ENCODE results near the gene IFNA16.
"Not testable (repeated sequence)": the region's sequence is repeated elsewhere in the genome, so short reads cannot be mapped to it uniquely, and the experiment has no call there.

The IFNA16 gene

DNA sequence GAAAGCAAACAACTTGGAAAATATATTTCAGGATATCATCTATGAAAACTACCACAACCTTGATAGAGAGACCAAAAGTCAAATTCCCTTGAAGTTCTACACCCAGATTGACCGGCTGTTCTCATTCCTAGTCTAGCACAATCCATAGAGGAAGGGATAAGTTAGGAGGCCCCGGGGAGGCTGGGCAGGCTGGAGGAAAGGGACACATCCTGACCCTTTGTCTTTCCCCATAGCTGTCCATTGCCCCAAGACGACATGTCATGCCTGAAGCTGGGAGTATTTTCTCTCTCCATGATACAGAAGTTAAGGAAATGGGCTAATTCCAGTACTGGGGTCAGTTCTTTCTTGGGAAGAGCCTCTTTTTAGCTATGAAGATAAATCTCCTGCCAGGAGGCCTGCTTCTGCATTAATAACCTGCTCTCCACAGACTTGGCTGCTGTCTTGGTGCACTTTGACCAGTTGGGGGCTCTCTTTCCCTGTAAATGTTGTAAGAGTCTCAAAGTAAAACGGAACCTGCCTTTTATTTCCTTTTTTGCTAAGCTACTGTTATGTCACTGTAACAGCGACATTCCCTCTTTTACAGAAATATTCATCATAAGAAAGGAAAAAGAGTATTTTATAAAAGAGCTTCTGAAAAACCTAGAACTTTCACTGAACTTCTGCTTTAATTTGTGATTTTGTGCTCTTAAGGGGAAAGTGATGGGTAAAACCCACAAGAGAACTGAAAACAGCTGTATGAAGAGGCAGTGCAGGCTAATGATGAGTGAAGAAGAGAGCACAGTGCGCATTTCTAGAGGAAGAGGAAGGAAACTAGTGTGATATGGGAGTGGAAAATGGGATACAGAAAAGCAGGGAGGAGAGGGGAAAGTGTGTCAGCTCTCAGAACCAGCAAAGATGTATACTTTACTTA lies 22.0 kb downstream of the IFNA16 start:
- not testable (repeated sequence) for H3K4me3 ChIP-seq (ENCODE audit: extremely low read depth, insufficient read depth, low read length, poor library complexity, severe bottlenecking); H3K4me1 ChIP-seq (ENCODE audit: control insufficient read depth, insufficient read depth, low read length, poor library complexity, severe bottlenecking); H3K36me3 ChIP-seq (ENCODE audit: control insufficient read depth, insufficient read depth, low read length); H3K27ac ChIP-seq (ENCODE audit: low read depth, low read length, severe bottlenecking); H3K9me3 ChIP-seq (ENCODE audit: control insufficient read depth, low read length)
- 50 to 67% methylated on average over 1 of the region's 6 CpGs for WGBS, 2 experiments (ENCODE audit: insufficient coverage in 2 of 2)

DNA sequence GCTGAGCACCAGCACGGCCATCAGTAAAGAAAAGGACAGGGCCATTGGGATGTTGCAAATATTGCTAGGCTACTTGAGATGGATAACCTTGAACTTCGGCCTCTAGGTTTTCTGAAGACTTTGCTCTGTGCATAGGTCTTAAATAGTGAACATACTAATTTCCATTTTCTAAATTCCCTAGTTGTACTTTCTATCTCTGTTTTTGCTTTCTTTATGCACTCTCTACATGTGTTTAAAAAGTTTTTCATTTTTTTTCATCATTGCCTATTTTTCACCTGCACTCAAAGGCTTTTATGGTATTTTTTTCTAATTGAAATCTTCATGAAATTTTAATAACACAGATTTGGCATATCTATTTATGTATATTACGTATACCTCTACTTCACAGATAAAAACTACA lies 29.6 kb downstream of the IFNA16 start, which contains the start of gene IFNA4:
TSS of gene IFNA4 (minus strand) at position 101 of the 400 bp plus-strand sequence. CDS start at position 45, 56 bp downstream.
- H3K9me3 ChIP-seq (ENCODE audit: control insufficient read depth, low read length); H3K4me1 ChIP-seq (ENCODE audit: control insufficient read depth, insufficient read depth, low read length, poor library complexity, severe bottlenecking); H3K36me3 ChIP-seq (ENCODE audit: control insufficient read depth, insufficient read depth, low read length); H3K27ac ChIP-seq (ENCODE audit: low read depth, low read length, severe bottlenecking); H3K4me3 ChIP-seq (ENCODE audit: extremely low read depth, insufficient read depth, low read length, poor library complexity, severe bottlenecking): not testable (repeated sequence)
- no CpG with 5 or more reads among the region's 3 CpGs for WGBS, 2 experiments (ENCODE audit: insufficient coverage in 2 of 2)

DNA sequence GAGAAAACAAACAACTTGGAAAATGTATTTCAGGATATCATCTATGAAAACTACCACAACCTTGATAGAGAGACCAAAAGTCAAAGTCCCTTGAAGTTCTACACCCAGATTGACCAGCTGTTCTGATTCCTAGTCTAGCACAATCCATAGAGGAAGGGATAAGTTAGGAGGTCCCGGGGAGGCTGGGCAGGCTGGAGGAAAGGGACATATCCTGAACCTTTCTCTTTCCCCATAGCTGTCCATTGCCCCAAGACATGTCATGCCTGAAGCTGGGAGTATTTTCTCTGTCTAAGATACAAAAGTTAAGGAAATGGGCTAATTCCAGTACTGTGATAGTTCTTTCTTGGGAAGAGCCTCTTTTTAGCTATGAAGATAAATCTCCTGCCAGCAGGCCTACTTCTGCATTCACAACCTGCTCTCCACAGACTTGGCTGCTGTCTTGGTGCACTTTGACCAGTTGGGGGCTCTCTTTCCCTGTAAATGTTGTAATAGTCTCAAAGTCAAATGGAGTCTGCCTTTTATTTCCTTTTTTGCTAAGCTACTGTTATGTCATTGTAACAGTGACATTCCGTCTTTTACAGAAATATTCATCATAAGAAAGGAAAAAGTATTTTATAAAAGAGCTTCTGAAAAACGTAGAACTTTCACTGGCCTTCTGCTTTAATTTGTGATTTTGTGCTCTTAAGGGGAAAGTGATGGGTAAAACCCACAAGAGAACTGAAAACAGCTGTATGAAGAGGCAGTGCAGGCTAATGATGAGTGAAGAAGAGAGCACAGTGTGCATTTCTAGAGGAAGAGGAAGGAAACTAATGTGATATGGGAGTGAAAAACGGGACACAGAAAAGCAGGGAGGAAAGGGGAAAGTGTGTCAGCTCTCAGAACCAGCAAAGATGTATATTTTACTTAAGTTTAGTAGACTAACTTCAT lies 34.0 kb downstream of the IFNA16 start:
- H3K4me1 ChIP-seq (ENCODE audit: control insufficient read depth, insufficient read depth, low read length, poor library complexity, severe bottlenecking); H3K4me3 ChIP-seq (ENCODE audit: extremely low read depth, insufficient read depth, low read length, poor library complexity, severe bottlenecking); H3K27ac ChIP-seq (ENCODE audit: low read depth, low read length, severe bottlenecking); H3K9me3 ChIP-seq (ENCODE audit: control insufficient read depth, low read length); H3K36me3 ChIP-seq (ENCODE audit: control insufficient read depth, insufficient read depth, low read length): not testable (repeated sequence)
- 0% methylated on average over 1 of the region's 4 CpGs; no CpG with 5 or more reads in 1 of the 2 experiments for WGBS, 2 experiments (ENCODE audit: insufficient coverage in 2 of 2)

DNA sequence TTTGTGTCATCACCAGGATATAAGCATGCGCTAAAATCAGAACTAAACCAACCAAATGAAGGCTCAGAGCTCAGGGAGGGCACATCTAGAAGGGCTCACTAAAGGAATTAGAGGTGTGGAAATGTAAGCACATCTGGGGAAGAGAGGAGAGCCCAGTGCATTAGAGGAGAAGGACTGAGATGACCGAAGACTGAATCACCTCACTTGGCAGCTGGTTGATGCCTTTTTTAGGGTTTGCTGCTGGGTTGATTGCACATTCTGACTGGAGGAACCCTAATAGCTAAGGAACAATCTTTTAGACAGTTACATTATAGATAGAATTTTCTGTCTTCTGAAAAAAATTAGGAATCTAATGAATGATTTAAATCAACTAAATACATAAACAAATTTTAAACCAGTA lies 42.4 kb downstream of the IFNA16 start:
- 100% methylated on average over 2 of the region's 2 CpGs; no CpG with 5 or more reads in 1 of the 2 experiments for WGBS, 2 experiments (ENCODE audit: insufficient coverage in 2 of 2)
- Histone ChIP-seq H3K27ac (ENCODE audit: low read depth, low read length, severe bottlenecking) (no peak overlapping the region), H3K4me1 (ENCODE audit: control insufficient read depth, insufficient read depth, low read length, poor library complexity, severe bottlenecking) (no peaks in the 10 kb centered on the region), H3K4me3 (ENCODE audit: extremely low read depth, insufficient read depth, low read length, poor library complexity, severe bottlenecking) (no peak overlapping the region), H3K9me3 (ENCODE audit: control insufficient read depth, low read length) (no peaks in the 10 kb centered on the region), H3K36me3 (ENCODE audit: control insufficient read depth, insufficient read depth, low read length) (no peaks in the 10 kb centered on the region)

DNA sequence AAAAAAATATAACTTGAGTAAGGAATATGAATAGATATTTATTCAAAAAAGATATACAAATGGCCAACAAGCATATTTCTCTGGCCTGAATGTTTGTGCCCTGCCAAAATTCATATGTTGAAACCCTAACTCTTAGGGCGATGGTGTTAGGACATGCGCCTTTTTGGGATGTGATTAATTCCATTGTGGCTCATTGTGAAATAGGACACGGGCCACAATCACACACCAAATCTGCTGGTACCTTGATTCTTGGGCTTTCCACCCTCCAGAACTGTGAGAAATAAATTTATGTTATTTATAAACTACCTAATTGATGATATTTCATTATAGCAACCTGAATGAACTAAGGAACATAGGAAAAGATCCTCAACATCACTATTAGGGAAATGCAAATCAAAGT lies 45.0 kb downstream of the IFNA16 start:
- Histone ChIP-seq H3K36me3 (ENCODE audit: control insufficient read depth, insufficient read depth, low read length) (no peaks in the 10 kb centered on the region), H3K27ac (ENCODE audit: low read depth, low read length, severe bottlenecking) (no peak overlapping the region)
- 80 to 100% methylated on average over 1 of the region's 3 CpGs for WGBS, 2 experiments (ENCODE audit: insufficient coverage in 2 of 2)

DNA sequence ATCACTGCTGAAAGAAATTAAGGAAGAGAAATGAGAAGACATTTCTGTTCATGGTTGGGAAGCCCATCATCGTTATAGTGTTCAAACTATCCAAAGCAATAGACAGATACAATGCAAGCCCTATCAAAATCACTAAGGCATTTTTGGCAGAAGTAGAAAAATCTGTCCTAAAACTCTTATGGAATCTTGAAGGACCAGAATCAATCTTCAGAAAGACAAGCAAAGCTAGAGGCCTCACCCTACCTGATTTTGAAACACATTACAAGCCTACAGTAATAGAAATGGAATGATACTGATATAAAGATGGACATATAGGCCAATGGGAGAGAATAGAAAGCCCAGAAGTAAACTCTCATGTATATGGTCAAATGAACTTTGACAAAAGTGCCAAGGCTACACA lies 45.8 kb downstream of the IFNA16 start:
- no peaks in the 10 kb centered on the region for H3K9me3 ChIP-seq (ENCODE audit: control insufficient read depth, low read length)
- no peaks in the 10 kb centered on the region for H3K36me3 ChIP-seq (ENCODE audit: control insufficient read depth, insufficient read depth, low read length)
- no peak overlapping the region for H3K4me3 ChIP-seq (ENCODE audit: extremely low read depth, insufficient read depth, low read length, poor library complexity, severe bottlenecking)
- H3K4me1 ChIP-seq (ENCODE audit: control insufficient read depth, insufficient read depth, low read length, poor library complexity, severe bottlenecking) = no peaks in the 10 kb centered on the region
- H3K27ac ChIP-seq (ENCODE audit: low read depth, low read length, severe bottlenecking) = no peak overlapping the region
- no CpG with 5 or more reads among the region's 1 CpG for WGBS, 2 experiments (ENCODE audit: insufficient coverage in 2 of 2)

More for the DNA sequence above, 45.0 kb downstream of the IFNA16 start:
- Histone ChIP-seq H3K9me3 (ENCODE audit: control insufficient read depth, low read length) (no peaks in the 10 kb centered on the region), H3K4me1 (ENCODE audit: control insufficient read depth, insufficient read depth, low read length, poor library complexity, severe bottlenecking) (no peaks in the 10 kb centered on the region), H3K4me3 (ENCODE audit: extremely low read depth, insufficient read depth, low read length, poor library complexity, severe bottlenecking) (no peak overlapping the region)

DNA sequence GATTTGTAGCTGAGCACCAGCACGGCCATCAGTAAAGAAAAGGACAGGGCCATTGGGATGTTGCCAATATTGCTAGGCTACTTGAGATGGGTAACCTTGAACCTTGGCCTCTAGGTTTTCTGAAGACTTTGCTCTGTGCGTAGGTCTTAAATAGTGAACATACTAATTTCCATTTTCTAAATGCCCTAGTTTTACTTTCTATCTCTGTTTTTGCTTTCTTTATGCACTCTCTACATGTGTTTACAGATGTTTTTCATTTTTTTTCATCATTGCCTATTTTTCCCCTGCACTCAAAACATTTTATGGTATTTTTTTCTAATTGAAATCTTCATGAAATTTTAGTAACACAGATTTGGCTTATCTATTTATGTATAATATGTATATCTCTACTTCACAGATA lies 50.6 kb downstream of the IFNA16 start, which contains the start of gene IFNA21:
TSS of gene IFNA21 (minus strand) at position 101 of the 400 bp plus-strand sequence. CDS start at position 53, 48 bp downstream.
- 93% methylated on average over 2 of the region's 2 CpGs; no CpG with 5 or more reads in 1 of the 2 experiments for WGBS, 2 experiments (ENCODE audit: insufficient coverage in 2 of 2)
- H3K36me3 ChIP-seq (ENCODE audit: control insufficient read depth, insufficient read depth, low read length); H3K4me3 ChIP-seq (ENCODE audit: extremely low read depth, insufficient read depth, low read length, poor library complexity, severe bottlenecking); H3K27ac ChIP-seq (ENCODE audit: low read depth, low read length, severe bottlenecking); H3K9me3 ChIP-seq (ENCODE audit: control insufficient read depth, low read length); H3K4me1 ChIP-seq (ENCODE audit: control insufficient read depth, insufficient read depth, low read length, poor library complexity, severe bottlenecking): not testable (repeated sequence)
